Brain pericyte (primary cell): ENCODE results near the gene TH.

Source experiments
- DNase-seq: peaks from one replicate; pipeline ENCODE4 v3.0.0-alpha.2; 2012; ENCODE audit warnings: low read depth, low spot score

The TH gene

DNA sequence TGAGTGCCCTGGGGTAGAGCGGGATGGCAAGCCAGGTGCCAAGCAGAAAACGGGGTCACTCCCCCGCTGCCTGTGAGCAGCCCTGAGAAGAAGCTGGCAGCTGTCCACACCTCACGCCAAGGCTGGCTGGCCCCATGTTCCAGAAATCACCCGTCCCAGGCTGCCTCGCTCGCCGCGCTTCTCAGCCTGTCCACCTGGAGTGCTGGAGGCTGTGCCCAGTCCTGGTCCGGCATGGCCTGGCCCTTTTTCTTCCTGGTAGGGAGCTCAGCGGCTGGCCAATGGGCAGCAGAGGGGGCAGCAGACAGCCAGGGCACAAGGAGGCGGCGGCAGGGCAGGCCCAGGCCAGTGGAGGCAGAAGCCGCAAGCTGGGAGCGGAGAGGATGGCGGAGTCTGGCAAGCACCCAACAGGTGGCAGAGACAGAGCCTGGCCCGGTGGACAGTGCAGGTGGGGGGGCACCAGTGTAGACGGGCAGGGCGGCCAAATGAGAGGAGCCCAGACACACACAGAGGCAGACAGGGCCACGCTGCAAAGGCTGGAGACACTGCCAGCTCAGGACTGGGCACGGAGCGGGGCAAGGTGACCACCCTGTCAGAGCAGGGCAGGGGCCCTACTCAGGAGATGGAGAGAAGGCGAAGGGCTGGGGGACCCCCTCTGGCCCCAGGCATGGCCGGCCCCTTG is 37.2 kb upstream of the TH start:
- DNase-seq, result no peak

DNA sequence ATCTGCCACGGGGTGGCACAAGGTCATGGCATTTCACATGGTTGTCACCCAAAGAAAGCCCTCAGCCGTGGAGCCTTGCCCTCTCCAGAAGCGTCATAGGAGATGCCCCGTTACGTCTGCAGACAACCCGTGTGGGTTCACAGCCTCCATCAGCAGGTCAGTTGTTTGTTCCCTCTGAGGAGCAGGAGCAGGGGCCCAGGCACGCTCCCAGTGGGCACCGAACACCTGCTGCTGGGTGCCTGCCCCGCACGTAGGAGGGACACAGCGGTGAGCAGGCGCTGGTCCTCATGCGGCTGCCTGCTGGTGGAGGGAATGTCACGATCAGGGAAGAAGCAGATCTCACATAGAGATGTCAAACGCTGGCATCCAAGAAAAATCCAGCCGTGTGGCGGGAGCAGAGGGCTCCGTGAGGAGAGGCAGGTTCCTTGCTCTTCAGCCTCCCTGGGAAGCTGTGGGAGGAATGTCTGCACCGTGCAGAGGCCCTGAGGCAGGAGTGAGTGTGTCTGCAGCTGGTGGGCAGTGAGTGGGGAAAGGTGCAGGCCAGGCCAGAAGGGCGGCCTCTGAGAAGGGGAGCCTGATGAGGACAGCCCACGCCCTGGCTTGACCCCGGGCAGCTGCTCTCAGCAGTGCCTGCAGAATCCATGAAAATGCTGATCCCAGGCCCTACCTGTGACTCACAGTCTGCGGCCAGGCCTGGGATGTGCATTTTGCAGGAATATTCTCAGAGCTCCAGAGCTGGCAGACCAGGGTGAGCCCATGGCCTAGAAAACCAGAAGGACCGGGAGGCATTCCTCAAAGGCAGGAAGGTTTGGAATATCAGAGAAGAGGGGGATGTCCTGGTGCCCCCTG is 36.4 kb upstream of the TH start:
- no peak for DNase-seq

DNA sequence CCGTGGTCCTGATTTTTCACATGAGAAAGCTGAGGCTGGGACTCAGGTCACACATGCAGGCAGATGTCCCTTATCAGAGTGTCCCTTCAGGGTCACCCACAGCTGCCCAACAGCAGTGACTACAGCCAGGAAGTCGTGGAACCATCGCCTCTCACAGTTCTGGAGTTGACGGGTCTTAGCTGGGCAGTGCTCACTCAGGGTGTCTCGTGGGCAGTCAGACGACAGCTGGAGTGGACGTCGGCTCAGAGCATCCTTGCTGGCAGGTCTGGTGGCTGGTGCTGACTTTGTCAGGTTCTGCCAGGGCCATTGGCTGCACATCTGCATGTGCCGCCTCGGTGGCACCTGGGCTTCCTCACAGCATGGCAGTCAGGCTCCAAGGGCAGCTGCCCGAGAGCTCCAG is 35.6 kb upstream of the TH start:
- DNase-seq, result no peak

DNA sequence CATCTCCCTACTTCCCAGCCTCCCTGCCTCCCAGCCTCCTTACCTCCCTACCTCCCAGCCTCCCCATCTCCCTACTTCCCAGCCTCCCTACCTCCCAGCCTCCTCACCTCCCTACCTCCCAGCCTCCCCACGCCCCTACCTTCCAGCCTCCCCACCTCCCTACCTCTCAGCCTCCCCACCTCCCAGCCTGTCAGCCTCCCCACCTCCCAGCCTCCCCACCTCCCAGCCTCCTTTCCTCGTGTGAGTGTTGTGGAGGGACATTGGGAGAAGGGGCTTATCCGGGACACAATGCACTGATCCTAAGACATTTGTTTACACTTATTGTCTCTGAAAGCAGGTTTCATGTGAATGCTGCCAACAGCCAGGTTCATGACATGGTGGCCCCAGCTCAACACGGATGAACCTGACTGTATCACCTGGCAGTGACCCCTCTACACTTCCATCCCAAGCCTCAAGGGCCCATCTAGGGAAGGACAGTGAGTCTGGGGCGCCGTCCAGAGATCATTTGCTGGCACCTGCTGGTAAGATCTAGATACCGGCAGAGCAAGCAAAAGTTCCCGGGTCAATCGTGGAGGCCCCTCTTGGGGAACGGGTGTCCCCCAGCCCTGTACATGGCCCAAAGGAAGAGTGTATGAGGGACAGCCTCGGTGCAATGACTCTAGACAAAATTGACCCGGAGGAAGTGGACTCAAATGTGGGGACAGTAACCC is 34.5 kb upstream of the TH start:
- DNase-seq, result no peak

- DNase-seq, result no peak
Observed at GRCh38 chr11:2205214-2205720, 33.7 kb upstream of the TH start.

GRCh38 chr11:2204361-2205213 is 33.0 kb upstream of the TH start:
- DNase-seq, result no peak

DNA sequence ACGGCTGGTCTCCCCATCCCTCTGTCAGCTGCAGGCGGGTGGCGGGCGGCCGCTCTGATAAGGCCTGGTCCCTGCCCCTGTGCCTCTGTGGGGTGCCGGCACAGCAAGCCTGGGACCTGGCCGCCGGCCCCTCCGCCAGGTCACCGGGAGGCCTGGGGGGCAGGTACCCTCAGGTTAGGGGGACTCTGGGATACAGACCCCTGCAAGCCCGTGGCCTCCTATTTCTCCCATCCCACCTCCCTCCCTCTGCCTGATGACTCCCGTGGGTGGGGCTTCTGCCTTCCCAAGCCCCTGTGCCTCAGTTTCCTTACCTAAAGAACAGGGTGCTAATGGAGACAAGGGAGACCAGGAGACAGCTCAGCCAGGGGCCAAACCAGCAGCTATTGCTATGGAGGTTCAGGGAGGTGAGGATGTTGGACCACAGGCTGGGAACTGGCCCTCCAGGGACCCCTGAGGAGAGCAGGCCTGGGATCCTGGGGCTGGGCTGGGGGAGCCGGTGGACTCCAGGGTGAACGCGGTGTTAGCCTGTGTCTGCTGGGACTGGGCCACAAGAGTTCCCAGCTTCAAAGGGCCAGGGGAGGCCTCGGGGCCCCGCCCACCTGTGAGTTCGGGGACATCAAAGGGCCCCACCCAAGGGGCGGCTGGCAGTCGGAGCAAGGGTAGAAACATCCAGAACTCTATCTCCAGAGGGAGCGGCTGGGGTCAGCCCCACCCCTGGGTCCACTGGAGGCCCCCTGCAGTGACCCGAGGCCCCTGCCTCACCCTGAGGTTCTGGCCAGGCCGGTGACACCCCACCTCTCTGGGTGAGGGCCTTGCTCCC is 32.0 kb upstream of the TH start:
- DNase-seq, result no peak

DNA sequence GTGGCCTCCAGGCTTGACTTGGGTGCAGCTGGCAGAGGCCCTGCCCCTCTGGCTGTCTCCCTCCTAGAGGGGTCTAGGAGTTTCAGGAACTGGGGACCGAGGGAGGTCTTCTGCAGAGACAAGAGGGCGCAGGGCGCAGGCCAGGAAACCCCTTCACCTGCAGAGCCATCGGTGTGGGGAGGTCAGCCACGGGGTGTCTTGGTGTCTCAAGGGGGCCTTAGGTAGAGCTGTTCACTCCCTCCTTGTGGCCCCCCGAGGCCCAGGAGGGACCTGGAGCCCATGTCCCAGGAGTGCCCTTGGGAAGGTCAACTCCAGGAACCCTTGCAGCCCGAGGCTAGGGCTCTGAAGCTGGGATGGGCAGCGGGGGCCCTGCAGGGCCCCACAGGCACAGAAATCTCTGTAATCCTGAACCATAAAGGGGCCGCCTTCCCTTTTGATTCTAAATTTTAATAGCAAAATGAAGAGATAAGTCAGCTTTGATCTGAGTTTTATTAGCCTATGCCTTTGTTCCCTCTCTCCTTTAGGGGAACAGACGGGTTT is 31.4 kb upstream of the TH start:
- DNase-seq, result no peak

DNA sequence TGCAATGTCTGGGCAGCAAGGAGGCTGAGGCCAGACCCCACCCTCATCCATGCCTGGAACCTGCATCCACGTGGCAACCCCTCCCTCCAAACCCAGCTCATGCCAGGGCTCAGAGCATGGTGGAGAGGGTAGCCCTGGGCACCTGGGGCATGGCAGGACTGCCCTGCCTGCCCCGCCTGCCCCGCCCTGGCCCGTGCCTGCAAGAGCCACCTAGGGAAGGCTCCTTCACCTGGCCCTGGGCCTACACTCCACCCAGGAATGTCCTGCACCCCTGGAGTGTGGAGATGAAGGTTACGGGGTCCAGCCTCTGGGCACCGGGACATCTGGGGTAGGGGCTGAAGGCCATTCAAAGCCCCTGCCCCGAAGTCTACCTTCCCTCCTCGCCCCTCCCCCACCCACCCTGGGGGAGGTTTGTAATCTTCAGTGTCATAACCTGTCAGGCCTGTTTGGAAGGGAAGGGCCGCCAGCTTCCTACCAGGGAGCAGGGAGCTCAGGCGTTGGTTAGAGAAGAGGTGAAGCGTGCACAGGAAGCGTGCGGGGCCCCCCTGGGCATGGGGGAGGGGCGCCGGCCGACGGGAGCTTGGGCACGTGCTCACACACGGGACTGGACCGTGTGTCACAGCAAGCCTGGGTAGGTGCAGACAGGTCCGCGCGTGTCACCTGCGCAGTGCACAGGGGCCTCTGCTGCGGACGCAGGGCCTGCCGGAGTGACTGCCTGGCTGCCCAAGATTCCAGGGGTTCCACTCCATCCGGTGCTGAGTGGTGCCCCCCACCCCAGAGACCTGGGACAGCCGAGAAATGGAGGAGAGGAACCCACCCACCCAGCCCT is 30.7 kb upstream of the TH start:
- no peak for DNase-seq

DNA sequence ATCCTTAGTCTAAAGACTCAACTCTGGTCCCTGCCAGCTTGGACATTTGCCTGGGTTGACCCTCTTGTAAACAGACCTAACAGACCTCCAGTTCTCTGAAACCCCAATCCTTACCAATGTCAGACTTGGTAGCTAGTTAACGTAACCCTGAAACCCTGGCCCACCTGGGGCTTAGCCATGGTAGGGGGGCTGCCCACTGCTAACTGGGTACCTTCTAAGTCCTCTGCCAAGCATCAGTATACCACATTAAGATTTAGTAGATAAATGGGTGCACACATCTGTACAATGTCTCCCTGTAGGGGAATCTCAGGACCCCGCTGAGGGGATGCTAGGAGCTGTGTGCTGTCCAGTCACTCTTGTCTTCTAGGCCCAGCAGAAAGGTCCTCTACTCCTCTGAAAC is 29.9 kb upstream of the TH start:
- no peak for DNase-seq

GRCh38 chr11:2200957-2201519 is 29.4 kb upstream of the TH start:
- no peak for DNase-seq

DNA sequence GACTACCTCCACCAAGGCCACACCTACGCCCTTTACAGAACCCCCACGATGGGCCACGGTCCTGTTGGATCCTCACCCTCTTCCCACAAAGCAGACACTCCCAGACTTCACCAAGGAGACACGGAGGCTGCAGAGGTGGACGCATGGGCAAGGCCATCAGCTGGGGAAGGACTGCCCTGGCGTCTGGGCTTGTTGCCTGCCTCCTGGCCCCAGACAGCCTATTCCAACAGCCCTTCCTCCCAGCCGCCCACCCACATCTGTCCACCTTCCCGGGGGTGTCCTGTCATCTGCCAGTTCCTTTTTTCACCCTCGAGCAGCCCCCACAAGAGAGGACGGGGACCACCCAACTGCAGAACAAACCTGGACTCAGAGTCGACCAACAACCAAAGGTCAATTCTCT is 28.9 kb upstream of the TH start:
- no peak for DNase-seq

GRCh38 chr11:2199466-2200341 is 28.1 kb upstream of the TH start:
- DNase-seq, result no peak

- DNase-seq, result no peak
Observed at GRCh38 chr11:2198621-2199365, 27.2 kb upstream of the TH start.

DNA sequence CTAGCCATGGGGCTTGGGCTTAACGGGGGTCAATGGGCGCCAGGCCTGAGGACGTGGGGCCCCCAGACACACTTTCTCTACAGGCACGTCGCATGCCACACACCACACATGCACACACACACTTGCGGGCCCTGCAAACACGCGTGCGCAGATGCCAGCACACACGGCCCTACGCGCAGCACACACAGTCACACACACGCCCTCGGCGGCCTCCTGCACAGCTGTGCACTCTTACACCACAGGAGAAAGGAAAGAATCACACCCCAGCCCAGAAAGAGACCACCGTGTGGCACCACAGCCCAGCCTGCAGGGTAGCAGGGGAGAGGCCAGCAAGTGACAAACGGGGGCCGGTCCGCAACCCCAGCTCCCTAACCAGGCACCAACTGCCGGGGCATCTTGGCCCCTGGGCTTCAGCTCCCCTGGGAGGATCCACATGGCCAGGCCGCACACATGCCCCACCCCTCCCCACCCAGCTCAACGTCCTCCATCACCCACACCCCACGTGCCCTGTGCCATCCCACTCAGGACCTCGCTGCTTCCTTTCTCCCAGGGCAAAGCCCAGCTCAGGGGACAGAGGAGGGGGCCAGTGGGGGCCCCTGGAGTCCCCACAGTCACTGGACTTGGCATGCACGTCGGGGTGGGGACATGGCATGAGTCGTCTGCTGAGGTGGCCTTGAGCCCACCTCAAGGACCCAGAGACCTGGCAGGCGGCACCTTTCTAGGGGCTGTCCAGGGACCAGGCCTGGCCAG is 26.3 kb upstream of the TH start:
- no peak for DNase-seq

DNA sequence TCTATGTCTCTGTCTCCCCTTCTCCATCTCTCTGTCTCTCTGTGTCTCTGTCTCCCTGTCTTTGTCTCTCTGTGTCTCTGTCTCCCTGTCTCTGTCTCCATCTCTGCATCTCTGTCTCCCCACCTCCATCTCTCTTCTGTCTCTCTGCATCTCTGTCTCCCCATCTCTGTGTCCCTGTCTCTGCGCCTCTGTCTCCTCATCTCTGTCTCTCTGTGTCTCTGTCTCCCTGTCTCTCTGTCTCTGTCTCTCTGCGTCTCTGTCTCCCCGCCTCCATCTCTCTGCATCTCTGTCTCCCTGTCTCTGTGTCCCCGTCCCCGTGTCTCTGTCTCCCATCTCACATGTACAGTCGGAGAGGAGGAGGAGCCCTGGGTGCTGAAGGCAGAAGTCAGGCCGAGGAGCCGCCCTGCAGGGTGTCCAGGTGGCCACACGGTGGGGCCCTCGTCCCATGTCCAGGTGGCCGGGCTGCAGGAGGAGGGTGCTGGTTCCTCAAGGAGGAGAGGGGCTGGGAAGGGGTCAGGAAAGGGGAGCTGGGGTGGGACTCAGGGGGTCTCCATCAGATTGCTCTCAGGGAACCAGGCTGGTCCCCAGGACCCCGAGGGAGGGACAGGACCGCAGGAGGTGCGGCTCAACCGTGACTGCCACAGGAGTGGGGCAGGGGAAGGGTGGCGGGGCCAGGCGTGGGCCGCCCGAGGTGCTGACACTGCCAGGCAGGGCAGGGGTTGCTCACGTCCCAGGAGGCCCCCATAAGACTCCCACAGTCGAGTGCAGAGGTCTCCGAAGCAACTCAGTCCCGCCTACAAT is 25.6 kb upstream of the TH start:
- no peak for DNase-seq
